HCT116 (cell line): ENCODE results near the gene CRADD.

Experiments
- EGR1 ChIP-seq: IDR thresholded peaks from 2 replicates; pipeline ENCODE4 v1.6.1; 2012; ENCODE audit warnings: low read depth
- JUND ChIP-seq: IDR thresholded peaks from 2 replicates; pipeline ENCODE4 v1.6.1; 2012
- POLR2A ChIP-seq: IDR thresholded peaks from 2 replicates; pipeline ENCODE4 v1.7.0; 2011; ENCODE audit warnings: borderline replicate concordance; ENCODE audit not compliant: insufficient read depth, insufficient read length; ENCODE audit errors: extremely low read depth
- SP1 ChIP-seq: IDR thresholded peaks from 2 replicates; pipeline ENCODE4 v1.6.1; 2012; ENCODE audit warnings: low read depth
- YY1 ChIP-seq: IDR thresholded peaks from 2 replicates; pipeline ENCODE4 v1.6.1; 2011; ENCODE audit warnings: low read length, low read depth, moderate library complexity, mild to moderate bottlenecking; ENCODE audit not compliant: insufficient replicate concordance; ENCODE audit errors: extremely low read depth
- TF ChIP-seq, protein P1 (sequence below), 3 experiments: fragments of 200-600 bp in 1 of 3; sonication (generic) in 1 of 3; IDR thresholded peaks in 2 of 3; conservative IDR thresholded peaks in 1 of 3; 2 replicates each; pipeline ENCODE4 v1.5.1; 2012 to 2017; ENCODE audit warnings: low read depth in 2 of 3, low read length in 2 of 3, antibody characterized with exemption in 1 of 3, borderline replicate concordance in 1 of 3, control low read depth in 1 of 3, mild to moderate bottlenecking in 1 of 3, mixed read lengths in 1 of 3, mixed run types in 1 of 3, moderate library complexity in 1 of 3; ENCODE audit not compliant: insufficient read depth in 1 of 3

DNA sequence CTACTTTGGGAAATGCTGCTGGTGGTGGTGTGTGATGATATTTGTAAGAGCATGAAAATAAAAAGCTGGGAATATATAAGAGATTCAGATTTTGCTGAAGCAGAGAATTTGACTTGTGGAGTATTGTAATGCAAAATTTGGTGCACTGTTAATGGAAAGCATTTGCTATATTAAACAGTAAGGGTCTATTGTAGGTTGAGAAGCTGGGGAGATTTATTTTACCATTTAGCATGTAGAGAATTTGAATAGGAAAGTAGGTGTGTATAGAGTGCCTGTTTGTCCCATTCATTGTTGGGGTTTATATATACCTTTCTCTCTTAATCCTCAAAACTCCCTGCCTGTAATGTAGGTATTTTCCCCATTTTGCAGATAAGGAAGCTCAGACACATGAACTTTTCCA is 48.4 kb downstream of the CRADD start:
- TF ChIP-seq SP1: no peak
- TF ChIP-seq POLR2A: no peak
- no peak for TF ChIP-seq YY1
- no peak for TF ChIP-seq EGR1
- TF ChIP-seq, protein P1, sequence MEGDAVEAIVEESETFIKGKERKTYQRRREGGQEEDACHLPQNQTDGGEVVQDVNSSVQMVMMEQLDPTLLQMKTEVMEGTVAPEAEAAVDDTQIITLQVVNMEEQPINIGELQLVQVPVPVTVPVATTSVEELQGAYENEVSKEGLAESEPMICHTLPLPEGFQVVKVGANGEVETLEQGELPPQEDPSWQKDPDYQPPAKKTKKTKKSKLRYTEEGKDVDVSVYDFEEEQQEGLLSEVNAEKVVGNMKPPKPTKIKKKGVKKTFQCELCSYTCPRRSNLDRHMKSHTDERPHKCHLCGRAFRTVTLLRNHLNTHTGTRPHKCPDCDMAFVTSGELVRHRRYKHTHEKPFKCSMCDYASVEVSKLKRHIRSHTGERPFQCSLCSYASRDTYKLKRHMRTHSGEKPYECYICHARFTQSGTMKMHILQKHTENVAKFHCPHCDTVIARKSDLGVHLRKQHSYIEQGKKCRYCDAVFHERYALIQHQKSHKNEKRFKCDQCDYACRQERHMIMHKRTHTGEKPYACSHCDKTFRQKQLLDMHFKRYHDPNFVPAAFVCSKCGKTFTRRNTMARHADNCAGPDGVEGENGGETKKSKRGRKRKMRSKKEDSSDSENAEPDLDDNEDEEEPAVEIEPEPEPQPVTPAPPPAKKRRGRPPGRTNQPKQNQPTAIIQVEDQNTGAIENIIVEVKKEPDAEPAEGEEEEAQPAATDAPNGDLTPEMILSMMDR (IDR thresholded peaks at IDR 0.05 in 2 of 3, conservative IDR thresholded peaks at IDR 0.05 in 1 of 3; ENCODE audit: borderline replicate concordance in 1 of 3, insufficient read depth in 1 of 3, low read depth in 2 of 3, low read length in 2 of 3): no peak
- no peak for TF ChIP-seq JUND
